Fibroblast of lung (primary cell): ENCODE results near the gene PRKCQ.

ENCODE experiments used
- EZH2 ChIP-seq: IDR thresholded peaks from 2 replicates; pipeline ENCODE4 v1.5.1; 2012; ENCODE audit warnings: low read length, control low read depth, mild to moderate bottlenecking; ENCODE audit errors: missing control alignments
- TF ChIP-seq, protein P1 (sequence below), 2 donors: IDR thresholded peaks in 1 of 2; conservative IDR thresholded peaks in 1 of 2; 1 replicate in 1 of 2; 2 replicates in 1 of 2; pipeline ENCODE4 v1.5.1; 2011 to 2012; ENCODE audit warnings: low read length in 2 of 2, control low read depth in 1 of 2, inconsistent platforms in 1 of 2, low read depth in 1 of 2, mild to moderate bottlenecking in 1 of 2

GRCh38 chr10:6493521-6494441 lies 86.3 kb downstream of the PRKCQ start:
- TF ChIP-seq, protein P1, sequence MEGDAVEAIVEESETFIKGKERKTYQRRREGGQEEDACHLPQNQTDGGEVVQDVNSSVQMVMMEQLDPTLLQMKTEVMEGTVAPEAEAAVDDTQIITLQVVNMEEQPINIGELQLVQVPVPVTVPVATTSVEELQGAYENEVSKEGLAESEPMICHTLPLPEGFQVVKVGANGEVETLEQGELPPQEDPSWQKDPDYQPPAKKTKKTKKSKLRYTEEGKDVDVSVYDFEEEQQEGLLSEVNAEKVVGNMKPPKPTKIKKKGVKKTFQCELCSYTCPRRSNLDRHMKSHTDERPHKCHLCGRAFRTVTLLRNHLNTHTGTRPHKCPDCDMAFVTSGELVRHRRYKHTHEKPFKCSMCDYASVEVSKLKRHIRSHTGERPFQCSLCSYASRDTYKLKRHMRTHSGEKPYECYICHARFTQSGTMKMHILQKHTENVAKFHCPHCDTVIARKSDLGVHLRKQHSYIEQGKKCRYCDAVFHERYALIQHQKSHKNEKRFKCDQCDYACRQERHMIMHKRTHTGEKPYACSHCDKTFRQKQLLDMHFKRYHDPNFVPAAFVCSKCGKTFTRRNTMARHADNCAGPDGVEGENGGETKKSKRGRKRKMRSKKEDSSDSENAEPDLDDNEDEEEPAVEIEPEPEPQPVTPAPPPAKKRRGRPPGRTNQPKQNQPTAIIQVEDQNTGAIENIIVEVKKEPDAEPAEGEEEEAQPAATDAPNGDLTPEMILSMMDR (conservative IDR thresholded peaks at IDR 0.05 in 1 of 2, IDR thresholded peaks at IDR 0.05 in 1 of 2; ENCODE audit: low read depth in 1 of 2, low read length in 2 of 2) = no peak
- TF ChIP-seq EZH2 = no peak
